Coronary artery (tissue), 2 donors: ENCODE results near the gene OVOL1.

Experiments
- DNase-seq: peaks from one replicate; pipeline ENCODE4 v3.0.0-alpha.2; 2017; ENCODE audit warnings: low spot score
- H3K27ac ChIP-seq, 2 donors: fragments of 200-600 bp; sonication (generic); one replicate each; pipeline ENCODE4 v1.5.1; 2016 to 2019
- H3K4me3 ChIP-seq: fragments of 200-600 bp; sonication (generic); 2 replicates; pipeline ENCODE4 v1.5.1; 2016; ENCODE audit warnings: mild to moderate bottlenecking, moderate library complexity
- CTCF ChIP-seq: fragments of 200-600 bp; sonication (generic); IDR thresholded peaks from one replicate; pipeline ENCODE4 v1.5.1; 2019; ENCODE audit warnings: antibody characterized with exemption

OVOL1 gene

GRCh38 chr11:65842144-65842543, 55.3 kb downstream of the OVOL1 start:
- TF ChIP-seq CTCF = no peak

DNA sequence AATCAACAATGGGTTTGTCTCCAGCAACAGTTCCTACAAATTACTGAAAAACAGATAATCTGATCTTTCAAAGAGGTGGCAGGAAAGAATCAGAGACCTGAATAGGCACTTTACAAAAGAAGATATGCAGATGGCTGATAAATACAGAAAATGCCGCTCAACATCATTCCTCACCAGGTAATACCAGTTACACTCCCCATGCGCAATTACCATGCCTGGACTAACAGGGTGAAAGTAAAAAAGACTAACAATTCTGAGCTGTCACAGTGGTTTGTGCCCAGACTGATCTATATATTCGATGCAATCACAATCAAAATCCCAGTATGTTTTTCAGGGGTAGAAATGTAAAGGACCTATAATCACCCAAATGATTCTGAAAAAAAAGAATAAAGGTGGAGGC, 56.9 kb downstream of the OVOL1 start:
- Histone ChIP-seq H3K4me3 (no peak overlapping the region), H3K27ac (no peak overlapping the region)
- no peak for DNase-seq
- no peak for TF ChIP-seq CTCF

More at GRCh38 chr11:65842144-65842543, 55.3 kb downstream of the OVOL1 start:
- H3K27ac ChIP-seq = no peak overlapping the region
- no peak for DNase-seq
- no peak overlapping the region for H3K4me3 ChIP-seq

- DNase-seq = no peak
Observed at GRCh38 chr11:65844231-65844872, 57.5 kb downstream of the OVOL1 start.

More at GRCh38 chr11:65844231-65844872, 57.5 kb downstream of the OVOL1 start:
- H3K4me3 ChIP-seq = no peak overlapping the region
- TF ChIP-seq CTCF = no peak
- no peak overlapping the region for H3K27ac ChIP-seq
